Suprapubic skin (tissue), 4 donors: ENCODE measurements around the gene ARPC4. TPM values are rescaled to one million over a fixed set of nuclear protein-coding genes. Genes with fewer than 3 reads are reported as not detected.
"Not testable (repeated sequence)": the region's sequence is repeated elsewhere in the genome, so short reads cannot be mapped to it uniquely, and the experiment has no call there.

Experiments used
- DNase-seq, 2 donors: peaks; one replicate each; pipeline ENCODE4 v3.0.0-alpha.2; 2019; ENCODE audit warnings: low spot score in 2 of 2
- H3K27ac ChIP-seq: fragments of 200-600 bp; sonication (generic); one replicate; pipeline ENCODE4 v1.5.1; 2019
- H3K27me3 ChIP-seq: fragments of 200-600 bp; sonication (generic); one replicate; pipeline ENCODE4 v1.5.1; 2019
- H3K36me3 ChIP-seq: fragments of 200-600 bp; sonication (generic); one replicate; pipeline ENCODE4 v1.5.1; 2019
- H3K4me1 ChIP-seq: fragments of 200-600 bp; sonication (generic); one replicate; pipeline ENCODE4 v1.5.1; 2019
- H3K4me3 ChIP-seq: fragments of 200-600 bp; sonication (generic); one replicate; pipeline ENCODE4 v1.5.1; 2019; ENCODE audit warnings: mild to moderate bottlenecking
- H3K9me3 ChIP-seq: fragments of 200-600 bp; sonication (generic); one replicate; pipeline ENCODE4 v1.5.1; 2019
- EP300 ChIP-seq: sonication (generic); formaldehyde crosslinking; IDR thresholded peaks from one replicate; pipeline ENCODE4 v1.6.1; 2017; ENCODE audit warnings: antibody characterized with exemption
- POLR2A ChIP-seq, 2 donors: fragments of 450-650 bp; IDR thresholded peaks; one replicate each; pipeline ENCODE4 v1.6.1; 2017; ENCODE audit warnings: antibody characterized with exemption in 2 of 2, mild to moderate bottlenecking in 2 of 2, moderate library complexity in 2 of 2
- POLR2AphosphoS5 ChIP-seq, 3 donors: sonication (generic); formaldehyde crosslinking; IDR thresholded peaks; one replicate each; pipeline ENCODE4 v1.6.1; 2017; ENCODE audit warnings: antibody characterized with exemption in 3 of 3
- WGBS: methylation state at CpG from one replicate; pipeline ENCODE4 v1.1.5; 2018; 5-methylcytosine and 5-hydroxymethylcytosine counted together
- total RNA-seq, 4 donors: library from RNA; depleted of rRNA; stranded (reverse); fragments of >200 nt; gene quantifications; one replicate each; pipeline ENCODE4 v1.1.0, GENCODE V29; 2016
- TF ChIP-seq, protein P1 (sequence below), 2 donors: fragments of 200-600 bp in 1 of 2; fragments of 450-650 bp in 1 of 2; sonication (generic) in 1 of 2; IDR thresholded peaks; one replicate each; pipeline ENCODE4 v1.5.1; 2016 to 2019; ENCODE audit warnings: antibody characterized with exemption in 2 of 2, mild to moderate bottlenecking in 1 of 2, moderate library complexity in 1 of 2

ARPC4 gene
- total RNA-seq, 4 donors from 2014 or later, result 107 to 132 (median 124) TPM

- no peak overlapping the region for H3K27ac ChIP-seq
- H3K9me3 ChIP-seq, result no peaks in the 10 kb centered on the region
- no peak for DNase-seq
- WGBS, result 81% methylated on average over 6 of the region's 6 CpGs
- H3K36me3 ChIP-seq, result peaks cover 9% of the 10 kb centered on the region
- no peaks in the 10 kb centered on the region for H3K27me3 ChIP-seq
- TF ChIP-seq POLR2A (IDR thresholded peaks at IDR 0.05) (no peak), EP300 (no peak), POLR2AphosphoS5 (IDR thresholded peaks at IDR 0.05) (no peak)
- TF ChIP-seq, protein P1, sequence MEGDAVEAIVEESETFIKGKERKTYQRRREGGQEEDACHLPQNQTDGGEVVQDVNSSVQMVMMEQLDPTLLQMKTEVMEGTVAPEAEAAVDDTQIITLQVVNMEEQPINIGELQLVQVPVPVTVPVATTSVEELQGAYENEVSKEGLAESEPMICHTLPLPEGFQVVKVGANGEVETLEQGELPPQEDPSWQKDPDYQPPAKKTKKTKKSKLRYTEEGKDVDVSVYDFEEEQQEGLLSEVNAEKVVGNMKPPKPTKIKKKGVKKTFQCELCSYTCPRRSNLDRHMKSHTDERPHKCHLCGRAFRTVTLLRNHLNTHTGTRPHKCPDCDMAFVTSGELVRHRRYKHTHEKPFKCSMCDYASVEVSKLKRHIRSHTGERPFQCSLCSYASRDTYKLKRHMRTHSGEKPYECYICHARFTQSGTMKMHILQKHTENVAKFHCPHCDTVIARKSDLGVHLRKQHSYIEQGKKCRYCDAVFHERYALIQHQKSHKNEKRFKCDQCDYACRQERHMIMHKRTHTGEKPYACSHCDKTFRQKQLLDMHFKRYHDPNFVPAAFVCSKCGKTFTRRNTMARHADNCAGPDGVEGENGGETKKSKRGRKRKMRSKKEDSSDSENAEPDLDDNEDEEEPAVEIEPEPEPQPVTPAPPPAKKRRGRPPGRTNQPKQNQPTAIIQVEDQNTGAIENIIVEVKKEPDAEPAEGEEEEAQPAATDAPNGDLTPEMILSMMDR (IDR thresholded peaks at IDR 0.05), result no peak
- H3K4me1 ChIP-seq, result peaks cover 17% of the 10 kb centered on the region
- no peak overlapping the region for H3K4me3 ChIP-seq
Observed at GRCh38 chr3:9846231-9846630, 53.3 kb downstream of the ARPC4 start.

GRCh38 chr3:9846931-9847488 is 54.1 kb downstream of the ARPC4 start:
- WGBS, result 100% methylated on average over 3 of the region's 6 CpGs
- Histone ChIP-seq H3K4me1 (peaks cover 24% of the 10 kb centered on the region), H3K4me3 (no peak overlapping the region), H3K9me3 (no peaks in the 10 kb centered on the region), H3K36me3 (peaks cover 2% of the 10 kb centered on the region), H3K27ac (no peak overlapping the region), H3K27me3 (no peaks in the 10 kb centered on the region)
- TF ChIP-seq POLR2A (IDR thresholded peaks at IDR 0.05) (no peak), POLR2AphosphoS5 (IDR thresholded peaks at IDR 0.05) (no peak), EP300 (no peak)
- TF ChIP-seq, protein P1 (IDR thresholded peaks at IDR 0.05), result no peak
- DNase-seq, result no peak

DNA sequence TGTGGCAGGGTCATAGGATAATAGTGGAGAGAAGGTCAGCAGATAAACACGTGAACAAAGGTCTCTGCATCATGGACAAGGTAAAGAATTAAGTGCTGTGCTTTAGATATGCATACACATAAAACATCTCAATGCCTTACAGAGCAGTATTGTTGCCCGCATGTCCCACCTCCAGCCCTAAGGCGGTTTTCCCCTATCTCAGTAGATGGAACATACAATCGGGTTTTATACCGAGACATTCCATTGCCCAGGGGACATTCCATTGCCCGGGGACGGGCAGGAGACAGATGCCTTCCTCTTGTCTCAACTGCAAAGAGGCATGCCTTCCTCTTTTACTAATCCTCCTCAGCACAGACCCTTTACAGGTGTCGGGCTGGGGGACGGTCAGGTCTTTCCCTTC is 55.0 kb downstream of the ARPC4 start:
- H3K27ac ChIP-seq, H3K27me3 ChIP-seq, H3K9me3 ChIP-seq, DNase-seq, H3K36me3 ChIP-seq, H3K4me3 ChIP-seq: not testable (repeated sequence)
- 39% methylated on average over 7 of the region's 9 CpGs for WGBS
- peaks cover 30% of the 10 kb centered on the region for H3K4me1 ChIP-seq

GRCh38 chr3:9848860-9849259 is 56.0 kb downstream of the ARPC4 start:
- H3K36me3 ChIP-seq, H3K4me3 ChIP-seq, DNase-seq, H3K27me3 ChIP-seq, H3K9me3 ChIP-seq: not testable (repeated sequence)
- Histone ChIP-seq H3K27ac (peak overlapping the region; percentile 51), H3K4me1 (peaks cover 30% of the 10 kb centered on the region)
- TF ChIP-seq, protein P1 (IDR thresholded peaks at IDR 0.05), result peak; percentile 42 to 43
- peak in 1 of 3 donors; percentile 17 for TF ChIP-seq POLR2AphosphoS5 (IDR thresholded peaks at IDR 0.05)
- WGBS, result 32% methylated on average over 4 of the region's 4 CpGs

DNA sequence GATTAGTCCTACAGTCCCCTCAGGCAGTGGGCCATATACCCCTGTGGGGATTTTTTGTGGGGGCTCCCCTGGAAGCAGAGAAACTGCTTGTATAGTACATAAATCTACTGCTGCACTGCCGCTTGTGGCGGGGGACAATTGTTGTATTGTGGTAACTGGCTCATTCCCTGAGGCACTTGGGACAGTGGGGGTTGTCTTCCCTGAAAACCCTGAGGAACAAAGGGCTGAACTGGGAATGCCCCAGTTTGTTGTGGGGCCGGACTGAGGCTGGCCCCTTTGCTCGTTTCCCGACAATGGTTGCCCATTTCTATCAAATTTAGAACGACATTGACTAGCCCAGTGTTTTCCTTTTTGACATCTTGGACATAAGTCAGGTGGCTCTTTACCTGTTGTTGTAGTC is 58.5 kb downstream of the ARPC4 start:
- Histone ChIP-seq H3K4me1 (peaks cover 25% of the 10 kb centered on the region), H3K27ac (peak overlapping the region; percentile 18)
- WGBS, result 77% methylated on average over 6 of the region's 6 CpGs
- H3K27me3 ChIP-seq, DNase-seq, H3K36me3 ChIP-seq, H3K4me3 ChIP-seq, H3K9me3 ChIP-seq: not testable (repeated sequence)

DNA sequence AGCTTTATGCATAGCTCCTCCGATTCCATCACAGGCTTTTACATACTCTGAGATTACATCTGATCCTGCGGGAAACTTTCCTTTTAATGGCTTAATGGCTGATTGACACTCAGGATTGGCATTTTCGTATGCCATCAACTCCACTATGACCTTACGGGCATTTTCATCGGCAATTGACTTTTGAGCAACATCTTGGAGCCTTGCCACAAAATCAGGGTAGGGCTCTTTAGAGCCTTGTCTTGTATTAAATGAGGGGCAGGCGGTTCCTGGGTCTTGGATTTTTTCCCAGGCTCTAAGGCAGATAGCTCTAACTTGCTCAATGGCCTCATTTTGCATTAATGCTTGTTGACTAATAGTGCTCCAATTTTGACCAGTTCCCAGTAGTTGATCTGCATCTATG is 59.0 kb downstream of the ARPC4 start:
- WGBS, result 37% methylated on average over 6 of the region's 6 CpGs

DNA sequence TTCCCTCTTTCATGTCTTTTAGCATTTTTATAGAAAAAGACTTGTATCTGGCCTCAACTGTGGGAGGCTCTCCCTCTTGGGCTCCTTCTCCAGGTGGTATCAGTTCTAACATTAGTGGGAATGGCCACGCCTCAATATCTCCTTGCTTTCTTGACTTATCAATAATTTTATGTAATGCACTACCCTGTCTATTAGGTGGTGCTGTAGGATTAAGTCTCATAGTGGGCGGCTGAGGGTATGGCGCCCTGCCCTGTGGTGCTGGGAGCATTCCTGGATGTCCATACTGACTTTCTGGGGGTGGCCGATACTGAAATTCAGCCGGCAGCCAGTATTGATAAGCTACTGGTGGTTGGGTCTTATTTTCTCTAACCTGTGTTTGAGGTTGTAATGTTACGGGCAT is 59.6 kb downstream of the ARPC4 start:
- Histone ChIP-seq H3K4me1 (peaks cover 25% of the 10 kb centered on the region), H3K27me3 (no peaks in the 10 kb centered on the region), H3K27ac (no peak overlapping the region), H3K9me3 (no peaks in the 10 kb centered on the region), H3K4me3 (no peak overlapping the region), H3K36me3 (no peaks in the 10 kb centered on the region)
- 100% methylated on average over 6 of the region's 6 CpGs for whole genome bisulfite sequencing
- no peak for DNase-seq
- TF ChIP-seq, protein P1 (IDR thresholded peaks at IDR 0.05), result no peak

More for the DNA sequence above, 59.0 kb downstream of the ARPC4 start:
- not testable (repeated sequence) for H3K9me3 ChIP-seq, H3K27me3 ChIP-seq, H3K36me3 ChIP-seq, H3K4me3 ChIP-seq, DNase-seq
- Histone ChIP-seq H3K4me1 (peaks cover 25% of the 10 kb centered on the region), H3K27ac (peak overlapping the region; percentile 18)

GRCh38 chr3:9854291-9854940 is 61.5 kb downstream of the ARPC4 start:
- 78% methylated on average over 11 of the region's 11 CpGs for WGBS
- H3K27ac ChIP-seq, H3K4me3 ChIP-seq, H3K9me3 ChIP-seq, DNase-seq, H3K36me3 ChIP-seq, H3K27me3 ChIP-seq: not testable (repeated sequence)
- peaks cover 21% of the 10 kb centered on the region for H3K4me1 ChIP-seq
